ENCODE data around the gene IMMP2L. TPM values are rescaled to one million over a fixed set of nuclear protein-coding genes. Genes with fewer than 3 reads are reported as not detected.
A peak's percentile ranks its signal among the peaks of the same experiment; 100 is the strongest.

Gene IMMP2L
- total RNA-seq, 1 experiment from 2014 or later, result 8.6 TPM

GRCh38 chr7:111018960-111019736 lies 543.1 kb downstream of the IMMP2L start:
- ATAC-seq (peak; percentile 77), DNase-seq (peak; percentile 21)
- no peak for TF ChIP-seq EZH2phosphoT487 (IDR thresholded peaks at IDR 0.05; ENCODE audit: borderline replicate concordance, low read length)
- TF ChIP-seq CTCF (conservative IDR thresholded peaks at IDR 0.05; ENCODE audit: low read depth, low read length), result no peak
- TF ChIP-seq EZH2 (IDR thresholded peaks at IDR 0.05; ENCODE audit: low read length, unreplicated experiment), result no peak
- no TSS peak for BruUV-seq (replicated peaks)
- Histone ChIP-seq H3K9ac (ENCODE audit: low read length) (no peak overlapping the region), H3K27ac (ENCODE audit: low read length) (no peak overlapping the region), H3K9me2 (replicated peaks; ENCODE audit: low read length) (no peaks in the 10 kb centered on the region), H4K20me1 (ENCODE audit: low read length) (no peaks in the 10 kb centered on the region), H3K36me3 (ENCODE audit: low read depth, low read length) (no peaks in the 10 kb centered on the region), H3K4me1 (ENCODE audit: insufficient read depth, low read length) (no peaks in the 10 kb centered on the region), H3K4me3 (ENCODE audit: low read length) (no peak overlapping the region), H3K4me2 (ENCODE audit: low read length) (no peak overlapping the region), H2AFZ (ENCODE audit: low read length) (no peak overlapping the region), H3K79me2 (ENCODE audit: low read length) (no peaks in the 10 kb centered on the region), H3F3A (ENCODE audit: low read length, unreplicated experiment) (no peaks in the 10 kb centered on the region), H3K27me3 (ENCODE audit: low read length) (no peaks in the 10 kb centered on the region), H3K9me3 (ENCODE audit: low read length) (no peaks in the 10 kb centered on the region)
- ChIA-PET CTCF (no interaction called here), POLR2A (ENCODE audit: unreplicated experiment) (interaction anchor here (0.7 kb wide), 1 partner anchor 29 kb away, joined by 4 read pairs; no protein-coding TSS in a partner anchor)
- intact Hi-C loops (cut with micrococcal nuclease), result no loop called here

- Histone ChIP-seq H3K27me3 (ENCODE audit: low read length) (no peaks in the 10 kb centered on the region), H3K27ac (ENCODE audit: low read length) (no peak overlapping the region), H3K9me2 (replicated peaks; ENCODE audit: low read length) (no peaks in the 10 kb centered on the region), H3F3A (ENCODE audit: low read length, unreplicated experiment) (no peaks in the 10 kb centered on the region), H2AFZ (ENCODE audit: low read length) (no peak overlapping the region), H3K4me2 (ENCODE audit: low read length) (no peak overlapping the region), H3K36me3 (ENCODE audit: low read depth, low read length) (no peaks in the 10 kb centered on the region), H3K9me3 (ENCODE audit: low read length) (no peaks in the 10 kb centered on the region), H3K79me2 (ENCODE audit: low read length) (no peaks in the 10 kb centered on the region), H3K9ac (ENCODE audit: low read length) (no peak overlapping the region), H4K20me1 (ENCODE audit: low read length) (no peaks in the 10 kb centered on the region), H3K4me3 (ENCODE audit: low read length) (no peak overlapping the region), H3K4me1 (ENCODE audit: insufficient read depth, low read length) (no peaks in the 10 kb centered on the region)
- intact Hi-C loops (cut with micrococcal nuclease), result no loop called here
- TF ChIP-seq EZH2 (IDR thresholded peaks at IDR 0.05; ENCODE audit: low read length, unreplicated experiment), result no peak
- TF ChIP-seq CTCF (conservative IDR thresholded peaks at IDR 0.05; ENCODE audit: low read depth, low read length), result no peak
- no peak for TF ChIP-seq EZH2phosphoT487 (IDR thresholded peaks at IDR 0.05; ENCODE audit: borderline replicate concordance, low read length)
- ATAC-seq (no peak), DNase-seq (no peak)
- ChIA-PET POLR2A (ENCODE audit: unreplicated experiment) (interaction anchor here (0.7 kb wide), 1 partner anchor 29 kb away, joined by 4 read pairs; no protein-coding TSS in a partner anchor), CTCF (no interaction called here)
- no TSS peak for BruUV-seq (replicated peaks)
Measured at GRCh38 chr7:111018447-111018846, 543.8 kb downstream of the IMMP2L start.

- Histone ChIP-seq H3F3A (ENCODE audit: low read length, unreplicated experiment) (no peaks in the 10 kb centered on the region), H3K4me2 (ENCODE audit: low read length) (no peak overlapping the region), H3K4me3 (ENCODE audit: low read length) (no peak overlapping the region), H3K4me1 (ENCODE audit: insufficient read depth, low read length) (peaks cover 24% of the 10 kb centered on the region), H3K9ac (ENCODE audit: low read length) (no peak overlapping the region), H3K27ac (ENCODE audit: low read length) (no peak overlapping the region), H4K20me1 (ENCODE audit: low read length) (no peaks in the 10 kb centered on the region), H3K79me2 (ENCODE audit: low read length) (no peaks in the 10 kb centered on the region), H3K27me3 (ENCODE audit: low read length) (no peaks in the 10 kb centered on the region), H3K9me2 (replicated peaks; ENCODE audit: low read length) (no peaks in the 10 kb centered on the region), H3K9me3 (ENCODE audit: low read length) (no peaks in the 10 kb centered on the region), H2AFZ (ENCODE audit: low read length) (no peak overlapping the region), H3K36me3 (ENCODE audit: low read depth, low read length) (no peaks in the 10 kb centered on the region)
- no peak for ATAC-seq
- POLR2A ChIA-PET (ENCODE audit: unreplicated experiment), result no interaction called here
- TF ChIP-seq EZH2 (IDR thresholded peaks at IDR 0.05; ENCODE audit: low read length, unreplicated experiment) (no peak), EZH2phosphoT487 (IDR thresholded peaks at IDR 0.05; ENCODE audit: borderline replicate concordance, low read length) (no peak), CTCF (conservative IDR thresholded peaks at IDR 0.05; ENCODE audit: low read depth, low read length) (no peak)
- intact Hi-C loops (cut with micrococcal nuclease), result no loop called here
- DNase-seq, result no peak
- BruUV-seq (replicated peaks), result no TSS peak
- CTCF ChIA-PET, result no interaction called here
Measured at GRCh38 chr7:111014079-111014478, 548.2 kb downstream of the IMMP2L start.
